GM21367 (cell line): ENCODE results near the gene MEGF11.

Experiments used
- ATAC-seq: cut with Tn5 transposase; IDR thresholded peaks from one replicate; pipeline ENCODE4 v1.9.1; 2021; ENCODE audit not compliant: unreplicated experiment

The MEGF11 gene

DNA sequence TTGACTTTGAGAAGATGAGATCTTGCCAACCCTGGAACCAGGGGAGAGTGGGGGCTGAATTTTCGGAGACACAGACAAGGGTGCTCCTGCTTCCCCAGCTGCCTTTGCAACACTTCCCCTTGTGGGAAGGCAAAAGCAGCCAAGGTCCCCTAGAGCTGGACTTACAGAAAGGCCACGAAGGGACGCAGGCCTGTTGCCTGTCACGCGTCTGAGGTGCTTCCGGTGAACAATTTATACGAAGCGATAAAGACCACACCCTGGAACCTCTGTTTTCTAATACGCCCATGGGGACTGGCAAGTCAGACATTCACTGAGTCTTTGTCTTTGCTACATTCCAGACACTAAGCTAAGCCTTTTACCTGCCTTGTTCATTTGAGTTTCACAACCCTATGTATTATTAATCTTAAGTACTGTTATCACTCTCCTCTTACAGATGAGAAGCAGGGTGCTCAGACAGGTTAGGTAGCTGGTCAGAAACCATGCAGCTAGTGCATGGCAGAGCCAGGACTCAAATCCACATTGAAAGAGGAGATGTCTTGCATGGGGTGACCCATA, 13.2 kb downstream of the MEGF11 start:
- no peak for ATAC-seq

DNA sequence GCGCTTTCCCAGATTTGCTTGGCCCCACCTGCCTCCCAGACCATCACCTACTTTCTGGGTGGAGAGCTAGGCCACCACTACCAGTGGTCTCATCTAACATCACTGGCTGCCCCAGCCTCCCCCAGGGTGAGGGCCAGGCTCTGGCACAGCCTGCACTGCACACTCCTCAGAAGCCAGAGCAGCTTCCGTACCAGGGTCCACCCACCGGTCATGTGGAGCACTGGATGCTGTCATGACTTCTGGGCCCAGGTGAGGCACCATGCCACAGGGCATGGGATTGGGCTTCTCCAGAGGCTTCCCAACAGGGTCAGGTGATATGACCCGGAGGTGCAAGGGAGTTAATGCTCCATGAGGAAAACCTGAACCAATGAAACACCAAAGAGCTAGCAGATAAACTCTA, 14.0 kb downstream of the MEGF11 start:
- no peak for ATAC-seq

DNA sequence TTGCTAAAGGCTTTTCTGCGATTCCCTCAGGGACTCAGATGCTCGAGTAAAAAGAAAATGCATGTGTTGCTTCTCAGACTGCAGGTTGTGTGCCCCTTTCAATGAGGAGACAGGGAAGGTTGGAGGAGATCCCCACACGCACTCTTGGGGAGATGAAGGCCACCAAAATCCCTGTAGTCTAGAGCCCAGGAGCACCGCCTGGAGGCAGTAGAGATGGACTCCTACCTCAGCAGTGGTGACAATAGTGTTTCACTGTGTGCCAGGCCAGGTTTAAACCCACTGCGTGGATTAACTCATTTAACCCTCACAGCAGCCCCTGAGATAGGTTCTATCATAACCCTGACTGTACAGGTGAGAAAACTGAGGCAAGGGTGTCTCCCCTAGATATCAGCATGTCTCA, 15.2 kb downstream of the MEGF11 start:
- no peak for ATAC-seq

DNA sequence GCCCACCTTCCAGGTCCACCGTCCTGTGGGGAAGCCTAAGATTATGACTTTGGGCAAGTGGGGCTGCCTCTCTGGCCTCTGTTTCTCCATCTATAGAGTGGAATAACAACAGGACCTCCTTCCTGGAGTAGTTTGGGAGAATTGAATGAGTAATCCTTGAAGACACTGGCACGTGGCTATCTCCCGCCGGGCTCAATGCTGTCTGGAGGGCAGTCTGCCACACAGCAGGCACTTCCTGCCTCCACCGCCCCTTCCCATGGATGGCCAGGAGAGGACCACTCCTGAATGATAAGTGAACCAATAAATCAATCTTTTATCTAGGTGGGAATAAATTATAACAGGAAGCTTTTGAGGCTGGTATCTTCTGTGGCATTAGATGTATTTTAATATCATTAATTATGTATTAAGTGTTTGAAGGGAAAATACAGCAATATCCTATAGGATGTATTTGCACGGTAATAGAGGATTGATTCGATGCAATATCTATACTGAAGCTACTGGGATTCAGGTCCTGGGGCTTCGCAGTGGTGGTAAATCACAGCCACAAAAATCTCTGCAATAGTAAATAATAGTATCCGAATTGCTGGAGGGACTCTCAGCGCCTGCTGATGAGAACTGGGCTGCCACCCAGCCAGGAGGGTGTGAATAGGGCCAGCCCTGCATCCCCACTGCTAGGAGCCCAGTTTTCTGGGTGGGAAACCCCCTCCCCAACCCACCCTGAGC, 15.9 kb downstream of the MEGF11 start:
- no peak for ATAC-seq

DNA sequence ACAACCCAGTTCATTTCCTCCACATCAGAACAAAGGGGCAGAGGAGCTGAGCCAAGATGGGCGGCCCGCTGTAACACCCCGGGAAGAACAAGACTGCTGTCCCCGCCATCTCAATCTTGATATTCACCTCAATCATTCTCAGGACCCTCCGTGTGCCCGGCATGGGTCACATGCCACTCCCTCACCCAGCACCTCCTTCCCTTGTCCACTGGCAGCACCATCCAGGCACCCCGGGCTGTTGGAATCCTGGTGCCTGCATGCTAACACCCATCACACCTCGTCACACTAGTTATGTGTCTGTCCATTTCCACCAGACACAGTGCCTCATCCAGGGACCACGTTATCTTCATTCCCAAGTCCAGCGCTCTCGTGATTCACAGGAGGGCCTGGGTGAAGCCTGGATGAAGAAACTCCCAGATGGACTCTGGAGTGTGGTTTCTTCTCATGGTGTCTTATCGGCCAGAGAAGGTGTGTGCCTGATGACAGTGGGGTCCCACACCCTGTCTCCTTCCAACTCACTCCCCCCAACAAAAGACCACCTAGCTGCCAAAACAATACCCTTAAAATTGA, 16.7 kb downstream of the MEGF11 start:
- ATAC-seq, result no peak

DNA sequence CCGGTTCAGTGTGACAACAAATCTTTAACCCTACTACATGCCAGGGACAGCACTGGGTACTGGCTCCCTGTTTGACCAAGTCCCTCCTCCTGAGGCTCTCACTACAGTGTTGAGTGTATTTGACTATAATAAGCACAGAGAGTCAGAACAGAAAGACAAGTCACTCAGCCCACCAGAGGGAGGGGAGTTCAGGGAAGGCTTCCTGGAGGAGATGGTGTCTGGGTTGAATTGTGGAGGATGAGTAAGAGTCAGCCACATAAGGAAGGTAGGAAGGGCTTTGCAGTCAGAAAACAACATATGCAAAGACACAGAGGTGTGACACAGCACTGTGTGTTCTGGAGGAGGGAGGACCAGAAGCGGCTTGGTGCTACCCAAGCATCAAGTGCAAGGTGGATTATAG, 17.7 kb downstream of the MEGF11 start:
- no peak for ATAC-seq

DNA sequence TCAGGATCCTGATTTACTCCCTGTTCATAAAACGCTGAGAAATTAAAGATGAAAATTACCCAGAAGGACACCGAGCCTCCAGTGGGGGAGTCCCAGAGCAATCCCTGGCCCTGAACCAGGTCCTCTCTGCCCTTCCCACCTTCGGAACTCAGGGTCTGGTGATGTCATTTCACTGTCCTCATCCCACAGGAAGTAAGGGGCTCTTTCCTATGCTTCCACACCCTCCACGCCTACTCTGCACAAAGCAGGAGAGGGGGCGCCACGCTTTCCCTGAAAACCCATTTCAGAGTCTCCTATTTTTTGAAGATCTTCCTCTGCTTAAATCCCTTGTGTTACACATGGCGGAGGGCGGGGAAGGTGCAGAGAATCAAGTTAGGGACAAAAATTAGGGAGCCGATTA, 18.8 kb downstream of the MEGF11 start:
- ATAC-seq, result no peak

DNA sequence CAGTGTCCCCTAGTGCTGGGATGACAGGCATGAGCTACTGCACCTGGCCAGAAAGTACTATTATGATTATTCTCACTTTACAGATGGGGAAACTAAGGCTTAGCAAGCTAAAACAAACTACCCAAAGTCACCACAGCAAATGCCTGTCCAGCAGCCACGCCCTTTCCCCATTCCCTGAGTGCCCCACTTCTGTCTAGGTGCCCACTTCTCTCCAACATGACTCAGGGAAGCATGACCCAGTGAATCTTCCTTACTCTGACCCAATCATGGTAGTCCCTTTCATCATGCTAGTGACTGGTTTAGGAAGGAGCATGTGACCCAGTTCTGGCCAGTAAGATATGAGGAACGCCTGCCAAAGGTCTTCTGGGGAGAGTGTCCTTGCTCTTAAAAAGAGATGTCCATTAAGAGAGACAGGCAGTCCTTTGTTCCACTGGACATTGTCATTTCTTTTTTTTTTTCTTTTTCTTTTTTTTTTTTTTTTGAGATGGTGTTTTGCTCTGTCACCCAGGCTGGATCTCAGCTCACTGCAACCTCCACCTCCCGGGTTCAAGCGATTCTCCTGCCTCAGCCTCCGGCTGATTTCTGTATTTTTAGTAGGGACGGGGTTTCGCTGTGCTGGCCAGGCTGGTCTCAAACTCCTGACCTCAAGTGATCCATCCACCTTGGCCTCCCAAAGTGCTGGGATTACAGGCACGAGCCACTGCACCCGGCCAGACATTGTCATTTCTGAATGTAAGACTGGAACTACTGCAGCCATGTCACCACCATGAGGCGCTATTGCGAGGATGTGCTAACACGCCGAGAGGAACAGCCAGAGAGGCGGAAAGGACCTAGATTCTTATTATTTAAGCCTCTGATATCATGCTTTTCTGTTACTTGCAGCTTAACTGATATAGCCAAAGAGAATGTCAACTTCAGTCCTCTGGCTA, 19.8 kb downstream of the MEGF11 start:
- ATAC-seq, result no peak

DNA sequence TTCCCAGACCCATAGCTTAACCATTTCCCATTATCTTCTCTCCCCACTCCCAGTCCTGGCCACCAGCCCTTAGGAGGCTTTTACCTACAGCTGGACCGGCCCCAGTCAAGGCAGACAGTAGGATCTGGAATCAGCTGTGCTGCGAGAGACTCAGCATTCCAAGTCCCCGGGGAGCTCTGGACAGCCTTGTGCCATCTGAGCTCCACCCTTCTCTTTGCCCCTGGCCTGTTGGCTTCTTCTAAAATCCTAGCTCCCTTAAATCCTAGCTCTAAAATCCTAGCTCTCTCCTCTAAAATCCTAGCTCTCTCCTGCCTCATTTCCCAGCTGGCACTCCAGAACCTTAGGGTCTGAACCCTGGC, 21.3 kb downstream of the MEGF11 start:
- no peak for ATAC-seq

DNA sequence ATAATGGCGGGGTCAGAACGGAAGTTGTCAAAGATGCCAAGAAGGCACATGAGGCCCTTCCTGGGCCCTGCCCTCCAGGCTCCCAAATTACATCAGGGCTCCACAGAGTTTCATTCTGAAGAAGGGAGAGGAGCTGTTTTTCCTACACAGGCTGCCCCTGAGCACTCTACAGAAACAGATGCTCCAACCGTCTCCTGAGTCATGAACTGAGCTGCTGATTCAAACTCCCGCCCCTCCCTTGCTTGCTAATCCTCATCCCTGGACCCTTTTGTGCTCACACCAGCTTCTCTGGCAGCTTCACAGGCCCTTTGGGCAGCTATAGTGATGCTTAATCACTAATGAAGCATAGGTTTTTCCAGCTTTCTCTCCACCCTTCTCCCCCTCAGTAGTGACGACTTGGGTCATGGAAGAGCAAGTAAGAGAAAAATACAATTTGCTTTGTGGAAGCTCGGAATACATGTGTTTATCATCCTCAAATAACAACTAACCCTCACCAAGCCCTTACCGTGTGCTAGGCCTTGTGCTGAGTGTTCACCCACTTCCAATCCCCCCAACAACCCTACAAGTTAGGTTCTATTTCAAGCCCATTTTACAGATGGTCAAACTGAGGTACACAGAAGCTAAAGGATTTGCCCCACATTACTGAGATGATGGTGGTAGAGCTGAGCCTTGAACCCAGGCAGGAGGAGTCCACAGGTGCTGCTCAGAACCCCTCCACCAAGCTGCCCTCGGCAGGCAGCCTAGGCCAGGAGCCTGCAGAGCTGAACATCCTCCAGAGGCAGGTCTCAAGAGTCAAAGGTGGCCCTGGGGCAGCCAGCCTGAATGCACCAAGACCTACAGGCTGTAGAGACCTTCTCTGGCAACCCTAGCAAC, 21.9 kb downstream of the MEGF11 start:
- no peak for ATAC-seq

DNA sequence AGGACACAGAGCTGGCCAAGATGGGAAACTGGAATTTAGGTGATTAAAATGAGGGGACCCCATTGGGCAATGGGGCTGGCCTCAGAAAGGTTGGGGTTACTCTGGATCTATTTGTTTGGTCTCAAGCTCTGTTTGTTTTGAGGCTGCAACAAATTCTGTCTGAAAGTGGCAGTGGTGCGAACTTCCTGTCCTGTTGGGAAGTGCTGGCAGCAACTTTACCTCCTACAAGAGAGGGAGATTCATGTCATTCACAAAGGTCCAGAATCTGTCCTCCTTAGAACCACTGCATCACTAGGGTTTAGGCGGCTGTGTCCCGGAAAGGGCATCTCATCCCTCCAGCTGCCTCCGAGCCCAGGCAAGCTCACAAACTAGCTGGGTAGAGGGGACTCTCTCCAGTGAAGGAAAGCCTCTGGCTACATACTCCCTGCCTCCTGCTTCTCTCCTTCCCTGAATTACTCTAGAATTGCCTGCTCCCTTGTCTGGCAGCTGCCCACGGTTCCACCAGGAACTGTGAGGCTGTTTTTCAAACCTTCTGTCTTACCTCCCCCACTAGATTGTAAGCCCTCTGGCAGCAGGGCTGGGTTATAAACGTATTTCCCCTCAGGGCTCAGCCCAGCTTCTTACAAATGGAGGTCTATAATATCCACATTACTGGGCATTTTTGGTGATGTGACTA, 23.6 kb downstream of the MEGF11 start:
- no peak for ATAC-seq

DNA sequence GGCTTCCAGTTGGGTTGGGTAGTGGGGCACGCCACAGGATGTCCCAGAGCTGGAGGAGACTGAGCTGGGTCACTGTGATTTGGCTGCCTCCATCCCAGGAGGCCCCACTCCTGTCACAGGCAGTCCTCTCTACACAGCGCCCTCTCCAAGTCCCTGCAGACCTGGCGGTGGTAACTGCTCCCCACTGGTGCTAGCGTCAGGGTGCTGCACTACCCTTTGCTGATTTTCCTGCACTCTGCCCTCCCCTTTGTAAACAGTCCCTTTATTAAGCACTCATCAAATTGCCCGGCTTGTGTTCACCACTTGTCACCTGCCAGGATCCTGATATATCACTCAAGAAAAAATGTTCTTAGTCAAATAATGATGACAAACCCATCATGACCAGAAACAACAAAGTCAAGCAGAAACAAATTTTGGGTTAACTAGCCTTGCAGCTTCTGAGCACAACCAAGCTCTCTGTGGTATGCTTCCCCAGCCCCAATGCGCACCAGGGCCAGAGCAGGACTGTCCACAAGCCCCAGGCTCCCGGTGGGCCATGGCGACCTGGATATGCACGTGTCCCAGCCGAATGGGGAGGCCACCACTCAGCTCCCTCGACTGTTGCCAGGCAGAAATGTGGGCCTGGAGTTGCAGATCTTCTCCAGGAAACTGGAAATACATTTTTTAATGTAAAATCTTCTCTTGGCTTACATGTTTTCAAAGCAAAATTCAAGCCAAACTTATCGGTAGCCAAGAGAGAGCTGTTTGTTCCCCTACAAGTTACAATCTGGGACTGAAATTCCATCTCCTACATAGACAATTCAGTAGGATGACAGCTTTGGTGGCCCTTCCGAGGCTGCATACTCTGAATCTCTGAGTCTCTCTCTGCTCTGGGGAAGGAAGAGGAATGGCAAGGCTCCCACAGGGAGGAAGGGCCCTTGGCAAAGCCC, 24.5 kb downstream of the MEGF11 start:
- no peak for ATAC-seq

DNA sequence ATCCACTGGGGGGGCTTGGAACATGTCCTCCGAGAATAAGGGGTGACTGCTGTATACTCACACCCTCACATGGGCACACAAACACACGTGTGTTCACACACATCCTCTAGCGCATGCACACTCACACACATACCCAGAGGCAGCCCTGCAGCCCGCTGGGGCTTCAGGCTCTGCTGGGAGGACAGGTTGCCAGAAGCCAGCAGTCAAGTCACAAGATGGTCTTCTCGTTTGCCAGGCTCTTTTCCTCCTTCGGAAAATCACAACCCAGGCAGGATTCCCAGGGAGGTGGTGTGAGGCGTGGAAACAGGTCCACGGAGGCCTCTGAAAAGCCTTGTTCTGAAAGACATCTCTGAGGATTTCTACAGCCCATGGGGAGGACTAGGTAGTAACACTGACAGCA, 26.8 kb downstream of the MEGF11 start:
- no peak for ATAC-seq

DNA sequence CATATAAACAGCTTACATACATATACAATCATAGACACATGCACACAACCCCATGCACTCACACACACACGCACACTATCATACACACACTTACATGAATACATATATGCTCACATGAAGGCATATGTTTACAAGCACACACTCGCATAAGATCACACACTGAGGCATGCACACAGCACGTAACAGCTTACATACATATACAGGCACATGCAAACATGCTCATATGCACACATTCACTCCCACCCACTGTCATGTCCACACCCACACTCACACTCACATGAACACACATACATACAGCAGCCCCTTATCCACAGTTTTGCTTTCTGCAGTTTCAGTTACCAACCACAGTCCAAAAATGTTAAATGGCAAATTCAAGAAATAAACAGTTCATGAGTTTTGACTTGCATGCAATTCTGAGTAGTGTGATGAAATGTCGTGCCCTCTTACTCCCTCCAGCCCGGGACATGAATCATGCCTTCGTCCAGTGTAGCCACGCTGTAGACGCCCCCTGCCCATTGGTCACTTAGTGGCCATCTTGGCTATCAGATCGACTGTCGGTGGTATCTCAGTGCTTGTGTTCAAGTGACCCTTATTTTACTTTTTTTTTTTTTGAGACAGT, 27.8 kb downstream of the MEGF11 start:
- ATAC-seq, result no peak

DNA sequence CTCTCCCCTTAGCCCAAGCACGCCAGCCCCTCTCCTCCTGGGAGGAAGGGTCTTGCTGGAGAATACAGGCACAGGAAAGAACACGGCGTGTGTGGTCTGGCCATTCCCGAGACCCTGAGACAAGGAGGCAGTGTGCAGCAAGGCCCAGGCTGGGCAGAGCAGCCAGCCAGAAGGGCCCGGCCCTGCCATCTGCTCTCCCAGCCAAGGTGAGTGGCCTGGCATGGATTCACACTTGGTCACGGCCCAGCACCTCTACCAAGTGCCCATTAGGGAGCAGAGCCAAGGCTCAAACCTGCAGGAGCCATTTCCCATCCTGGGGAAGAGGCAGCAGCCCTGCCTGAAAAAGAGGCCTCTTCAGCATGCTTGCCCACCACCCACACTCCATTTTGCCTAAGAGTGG, 28.6 kb downstream of the MEGF11 start:
- no peak for ATAC-seq

DNA sequence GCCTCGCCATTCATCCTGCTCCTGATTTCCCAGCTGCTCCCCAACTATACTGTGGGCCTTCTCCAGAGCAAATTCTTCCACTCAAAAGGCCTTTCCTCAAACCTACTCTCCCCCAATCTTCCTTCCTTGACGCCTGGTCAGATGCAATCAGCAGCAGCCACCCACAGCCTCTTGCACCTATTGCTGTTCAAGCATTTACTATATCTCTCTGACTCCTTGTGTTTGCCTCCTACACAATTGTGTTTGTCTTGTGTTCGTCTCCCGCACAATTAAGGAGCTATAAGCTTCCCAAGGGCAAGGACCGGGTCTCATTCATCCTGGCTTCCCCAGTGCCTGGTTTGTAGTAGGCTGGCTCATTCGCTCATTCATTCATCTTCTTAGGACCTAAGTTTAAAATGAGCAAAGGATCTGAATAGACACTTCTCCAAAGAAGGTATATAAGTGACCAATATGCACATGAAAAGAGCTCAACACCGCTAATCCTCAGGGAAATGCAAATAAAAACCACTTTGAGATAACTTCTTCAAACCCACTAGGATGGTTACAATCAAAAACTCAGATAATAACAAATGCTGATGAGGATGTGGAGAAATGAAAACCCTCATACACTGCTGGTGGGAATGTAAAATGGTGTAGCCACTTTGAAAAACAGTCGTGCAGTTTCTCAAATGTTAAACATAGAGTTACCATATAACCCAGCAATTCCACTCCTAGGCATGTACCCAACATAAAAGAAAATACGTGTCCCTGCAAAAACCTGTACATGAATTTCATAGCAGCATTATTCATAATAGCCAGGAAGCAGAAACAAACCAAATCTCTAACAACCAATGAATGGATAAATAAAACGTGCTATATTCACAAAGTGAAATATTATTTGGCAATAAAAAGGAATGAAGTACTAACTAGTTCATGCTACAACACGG, 31.0 kb downstream of the MEGF11 start:
- no peak for ATAC-seq

DNA sequence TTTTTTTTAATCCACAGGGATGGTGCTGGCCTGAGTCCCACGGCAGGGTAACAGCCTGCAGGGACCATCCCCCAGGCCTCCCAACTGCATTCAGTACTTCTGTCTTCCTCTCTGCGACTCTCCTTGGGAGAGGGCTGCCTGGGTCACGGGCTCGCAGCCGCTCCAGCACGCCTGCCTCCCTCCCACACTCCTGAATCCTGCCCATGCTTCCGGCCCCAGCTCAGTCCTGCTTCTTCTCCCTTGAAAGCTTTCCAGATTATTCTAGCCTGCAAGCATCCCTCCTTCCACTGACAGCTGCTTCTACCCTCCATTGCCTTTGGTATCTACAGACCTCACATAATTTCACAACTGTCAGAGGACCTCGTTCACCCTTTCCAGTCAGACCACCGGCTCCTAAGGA, 32.4 kb downstream of the MEGF11 start:
- ATAC-seq, result no peak

DNA sequence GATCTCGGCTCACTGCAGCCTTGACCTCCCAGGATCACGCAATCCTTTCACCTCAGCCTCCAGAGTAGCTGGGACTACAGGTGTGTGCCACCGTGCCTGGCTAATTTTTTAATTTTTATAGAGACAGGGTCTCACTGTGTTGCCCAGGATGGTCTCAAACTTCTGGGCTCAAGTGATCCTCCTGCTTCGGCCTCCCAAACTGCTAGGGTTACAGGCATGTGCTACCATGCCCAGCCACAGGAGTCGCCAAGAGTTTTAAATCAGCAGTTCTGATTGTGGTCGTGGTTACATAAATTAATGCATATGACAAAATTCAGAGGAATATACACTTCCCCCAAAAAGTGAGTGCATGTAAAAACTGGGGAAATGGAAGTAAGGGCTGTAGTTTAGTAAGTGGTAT, 32.9 kb downstream of the MEGF11 start:
- ATAC-seq, result no peak
